T-helper 22 cell (primary cell): ENCODE measurements around the gene LYVE1.

Experiments
- DNase-seq: peaks from one replicate; pipeline ENCODE4 v3.0.0-alpha.2; 2020; ENCODE audit warnings: low read depth

The LYVE1 gene

DNA sequence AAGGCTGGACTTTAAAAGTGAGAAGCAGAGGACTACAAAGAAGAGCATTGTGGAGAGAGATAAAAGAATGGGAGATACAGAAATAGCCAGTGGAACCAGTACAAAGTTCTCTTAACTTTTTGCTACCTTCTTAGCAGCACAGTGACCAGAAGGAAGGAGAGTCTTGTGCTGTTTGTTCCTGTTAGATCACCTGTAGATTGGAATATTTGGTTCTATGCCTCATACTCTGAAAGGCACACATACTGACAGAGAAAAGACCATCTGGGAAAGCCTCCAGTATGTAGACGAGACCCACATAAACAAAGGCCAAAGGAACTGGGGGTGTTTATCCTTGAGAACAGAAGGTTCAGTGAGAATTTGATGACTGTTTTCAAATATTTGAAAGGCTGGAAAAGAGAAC is 46.2 kb downstream of the LYVE1 start:
- DNase-seq = no peak

DNA sequence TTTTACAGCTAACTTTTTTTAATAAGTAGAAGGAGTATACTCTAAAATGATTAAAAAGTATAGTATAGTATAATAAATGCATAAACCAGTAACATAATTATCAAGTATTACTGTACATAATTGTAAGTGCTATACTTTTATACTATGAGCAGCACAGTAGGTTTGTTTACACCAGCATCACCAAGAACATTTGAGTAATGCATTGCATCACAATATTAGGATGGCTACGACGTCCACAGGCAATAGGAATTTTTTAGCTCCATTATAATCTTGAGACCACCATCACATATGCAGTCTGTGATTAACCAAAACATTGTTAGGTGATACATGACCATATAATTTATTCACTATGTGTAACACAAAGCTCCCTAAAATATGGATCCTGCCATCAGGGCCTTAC is 47.9 kb downstream of the LYVE1 start:
- DNase-seq = no peak

DNA sequence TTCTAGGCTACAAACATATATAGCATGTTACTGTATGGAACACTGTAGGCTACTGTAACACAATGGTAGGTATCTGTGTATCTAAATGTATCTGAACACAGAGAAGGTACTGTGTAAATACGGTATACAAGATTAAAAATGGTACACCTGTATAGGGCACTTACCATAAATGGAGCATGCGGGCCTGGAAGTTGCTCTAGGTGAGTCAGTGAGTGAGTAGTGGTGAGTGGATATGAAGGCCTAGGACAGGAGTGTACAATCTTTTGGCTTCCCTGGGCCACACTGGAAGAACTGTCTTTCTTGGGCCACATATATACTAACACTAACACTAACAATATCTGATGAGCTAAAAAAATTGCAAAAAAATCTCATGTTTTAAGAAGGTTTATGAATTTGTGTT is 48.8 kb downstream of the LYVE1 start:
- no peak for DNase-seq

DNA sequence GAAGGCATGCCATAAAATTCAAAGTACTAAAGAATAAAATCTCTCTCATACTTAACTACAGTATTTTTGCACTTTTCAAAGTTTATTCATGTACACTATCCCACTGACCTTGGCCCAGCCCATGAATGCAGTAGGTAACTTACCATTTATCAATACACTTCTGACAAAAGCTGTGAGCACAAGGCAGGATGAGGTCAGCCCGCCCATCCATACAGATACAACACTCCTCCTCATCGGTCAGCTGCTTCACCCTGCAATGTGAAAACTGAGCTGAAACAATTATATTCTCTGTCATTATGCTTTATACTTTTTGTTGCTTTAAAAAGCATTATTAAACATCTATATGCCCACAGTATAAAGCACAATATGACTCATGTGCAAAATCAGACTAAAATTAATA is 49.6 kb downstream of the LYVE1 start:
- DNase-seq = no peak

DNA sequence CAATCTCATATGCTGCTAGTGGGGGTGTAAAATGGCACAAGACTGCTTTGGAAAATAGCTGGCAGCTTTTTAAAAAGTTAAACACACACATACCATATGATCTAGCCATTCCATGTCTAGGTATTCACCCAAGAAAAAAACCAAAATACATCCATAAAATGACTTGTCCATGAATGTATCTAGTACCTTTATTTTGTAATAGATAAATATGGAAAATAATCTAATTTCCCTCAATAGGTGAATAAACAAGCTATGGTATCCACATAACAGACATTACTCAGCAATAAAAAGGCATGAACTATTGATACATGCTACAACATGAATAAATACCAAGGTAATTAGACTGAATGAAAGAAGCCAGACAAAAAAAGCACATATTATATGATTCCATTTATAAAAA is 50.3 kb downstream of the LYVE1 start:
- no peak for DNase-seq

DNA sequence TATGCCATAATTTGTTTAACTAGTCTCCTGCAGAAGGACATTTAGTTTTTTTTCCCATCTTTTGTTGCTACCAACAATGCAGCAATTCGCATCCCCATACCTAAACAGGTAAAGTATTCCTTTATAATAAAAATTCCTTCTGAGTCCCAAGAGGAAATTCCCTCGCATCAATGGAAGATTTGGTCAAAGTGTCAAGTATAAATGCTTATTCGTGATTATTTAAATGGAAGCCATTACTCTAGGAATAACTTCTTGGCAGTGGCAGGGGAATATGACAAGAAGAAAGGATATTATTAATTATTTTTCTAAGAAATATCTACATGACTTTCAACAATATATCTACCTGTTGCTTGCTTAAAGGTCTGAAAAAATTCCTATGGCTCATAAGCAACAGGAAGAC is 53.0 kb downstream of the LYVE1 start:
- no peak for DNase-seq

DNA sequence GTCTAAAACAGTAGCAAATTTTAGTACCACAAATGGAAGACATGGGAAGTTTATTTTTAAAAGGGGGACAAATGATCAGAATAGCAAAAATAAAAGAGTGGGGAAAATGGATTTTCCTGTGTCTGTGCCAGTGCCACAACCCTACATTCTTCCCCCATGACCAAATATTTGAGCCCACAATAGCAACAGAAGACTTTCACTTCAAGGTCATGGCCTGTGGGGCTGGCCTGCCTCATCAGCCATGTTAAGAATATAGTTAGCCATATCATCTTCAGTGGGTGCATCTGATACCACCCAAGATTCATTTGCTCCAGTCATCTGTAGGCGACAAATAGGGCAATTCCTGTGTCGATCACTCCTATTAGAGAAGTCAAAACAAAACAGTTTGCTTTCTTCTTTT is 53.8 kb downstream of the LYVE1 start:
- no peak for DNase-seq

DNA sequence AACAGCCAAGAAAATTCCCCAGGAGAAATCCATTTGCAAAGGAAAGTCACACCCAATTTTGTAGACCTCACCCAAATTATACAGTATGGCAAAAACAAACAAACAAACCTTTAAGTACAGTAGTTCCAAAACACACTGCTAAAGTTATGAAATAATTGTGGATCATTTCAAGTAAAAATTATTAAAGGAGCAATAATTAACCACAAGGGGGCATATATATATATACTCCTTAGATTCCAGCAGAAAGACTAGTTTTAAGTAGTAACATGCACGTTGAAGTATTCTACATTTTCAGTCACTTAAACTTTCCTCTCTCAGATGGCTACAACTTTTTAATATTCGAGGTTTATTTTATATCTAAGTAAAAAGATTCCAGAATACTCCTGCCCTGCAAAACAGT is 54.3 kb downstream of the LYVE1 start:
- no peak for DNase-seq

DNA sequence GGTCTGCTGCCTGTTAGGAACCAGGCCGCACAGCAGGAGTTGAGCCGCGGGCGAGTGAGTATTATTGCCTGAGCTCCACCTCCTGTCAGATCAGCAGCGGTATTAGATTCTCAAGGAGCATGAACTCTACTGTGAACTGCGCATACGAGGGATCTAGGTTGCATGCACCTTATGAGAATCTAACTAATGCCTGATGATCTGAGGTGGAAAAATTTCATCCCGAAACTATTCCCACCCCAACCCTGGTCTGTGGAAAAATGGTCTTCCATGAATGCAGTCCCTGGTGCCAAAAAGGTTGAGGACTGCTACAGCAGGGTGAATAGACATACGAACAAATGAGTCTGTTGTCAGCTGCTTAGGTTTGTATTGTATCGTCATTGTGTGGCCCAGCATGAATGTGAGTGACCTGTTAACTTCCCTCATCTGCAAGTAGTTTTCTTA is 57.3 kb downstream of the LYVE1 start:
- DNase-seq = no peak
